ENCODE measurements around the gene HIGD1B. TPM values are rescaled to one million over a fixed set of nuclear protein-coding genes. Genes with fewer than 3 reads are reported as not detected.

HIGD1B gene
- total and polyA plus RNA-seq, 2 of the 13 experiments (the other 11 are each of a cell fraction or from before 2014, with no cell fraction given), result not detected

GRCh38 chr17:44831371-44831770 lies 16.3 kb upstream of the HIGD1B start:
- Histone ChIP-seq H3K79me2 (ENCODE audit: insufficient read depth, low read length) (no peaks in the 10 kb centered on the region), H3K4me1 (ENCODE audit: insufficient read depth, low read length) (peaks cover 31% of the 10 kb centered on the region), H3K9ac (ENCODE audit: insufficient read depth, low read depth, low read length) (no peak overlapping the region), H2AFZ (ENCODE audit: low read length) (no peak overlapping the region), H3K27me3 (ENCODE audit: control insufficient read depth in 1 of 2, insufficient read depth in 2 of 2, low read length in 2 of 2) (peaks cover 3 to 38% of the 10 kb centered on the region in 2 experiments), H3K27ac (ENCODE audit: extremely low read length, insufficient read depth, low read length) (no peak overlapping the region), H3K4me3 (replicated peaks in 1 of 3; ENCODE audit: insufficient read depth in 1 of 3, low read depth in 2 of 3, low read length in 3 of 3) (no peak overlapping the region), H3K4me2 (ENCODE audit: low read depth, low read length) (peak overlapping the region; percentile 84), H4K20me1 (ENCODE audit: insufficient read depth, low read length) (no peaks in the 10 kb centered on the region), H3K9me3 (ENCODE audit: low read length) (no peaks in the 10 kb centered on the region), H3K36me3 (replicated peaks in 1 of 2; ENCODE audit: control insufficient read depth in 1 of 2, insufficient read depth in 2 of 2, low read length in 2 of 2) (no peaks in the 10 kb centered on the region)
- BruUV-seq (replicated peaks), result no TSS peak
- FAIRE-seq (no peak), DNase-seq (ENCODE audit: low spot score) (no peak), ATAC-seq (no peak)
- WGBS (ENCODE audit: low lambda C conversion rate), result 56% methylated on average over 11 of the region's 12 CpGs
- POLR2A ChIA-PET, result no interaction called here
- in situ Hi-C loops (cut with HindIII; ENCODE audit: extremely low pct_ligation_motif_present, low pct_unique_long_range_greater_than_20kb) (no loop called here), intact Hi-C loops (cut with micrococcal nuclease; ENCODE audit: unreplicated experiment) (no loop called here)
- CTCF ChIA-PET (ENCODE audit: low intra/inter-chr PET ratio, low total read pairs), result interaction anchor here (1.1 kb wide), 1 partner anchor 52 kb away, joined by 4 read pairs; no protein-coding TSS in a partner anchor
- TF ChIP-seq ZSCAN31 (CRISPR knock-in tag; IDR thresholded peaks at IDR 0.05; ENCODE audit: low read depth) (no peak), MLLT10 (CRISPR knock-in tag; IDR thresholded peaks at IDR 0.05) (no peak), FOXP1 (IDR thresholded peaks at IDR 0.05) (no peak), FOXP1 (CRISPR knock-in tag; IDR thresholded peaks at IDR 0.05) (no peak), ZNF672 (CRISPR knock-in tag; IDR thresholded peaks at IDR 0.05) (no peak), RNF2 (conservative IDR thresholded peaks at IDR 0.05; ENCODE audit: low read depth) (no peak), DPF2 (CRISPR knock-in tag; IDR thresholded peaks at IDR 0.05; ENCODE audit: borderline replicate concordance, low read depth) (no peak)

GRCh38 chr17:44832805-44833204 lies 14.9 kb upstream of the HIGD1B start:
- Histone ChIP-seq H3K4me2 (ENCODE audit: low read depth, low read length) (no peak overlapping the region), H2AFZ (ENCODE audit: low read length) (no peak overlapping the region), H3K27me3 (ENCODE audit: control insufficient read depth in 1 of 2, insufficient read depth in 2 of 2, low read length in 2 of 2) (peaks cover 3 to 38% of the 10 kb centered on the region in 2 experiments), H3K9me3 (ENCODE audit: low read length) (no peaks in the 10 kb centered on the region), H3K79me2 (ENCODE audit: insufficient read depth, low read length) (no peaks in the 10 kb centered on the region), H3K4me3 (replicated peaks in 1 of 3; ENCODE audit: insufficient read depth in 1 of 3, low read depth in 2 of 3, low read length in 3 of 3) (no peak overlapping the region), H3K9ac (ENCODE audit: insufficient read depth, low read depth, low read length) (no peak overlapping the region), H4K20me1 (ENCODE audit: insufficient read depth, low read length) (no peaks in the 10 kb centered on the region), H3K27ac (ENCODE audit: extremely low read length, insufficient read depth, low read length) (no peak overlapping the region), H3K36me3 (replicated peaks in 1 of 2; ENCODE audit: control insufficient read depth in 1 of 2, insufficient read depth in 2 of 2, low read length in 2 of 2) (no peaks in the 10 kb centered on the region), H3K4me1 (ENCODE audit: insufficient read depth, low read length) (peaks cover 31% of the 10 kb centered on the region)
- ATAC-seq (no peak), DNase-seq (ENCODE audit: low spot score) (no peak), FAIRE-seq (no peak)
- WGBS (ENCODE audit: low lambda C conversion rate), result 62% methylated on average over 5 of the region's 5 CpGs
- ChIA-PET CTCF (ENCODE audit: low intra/inter-chr PET ratio, low total read pairs) (no interaction called here), POLR2A (no interaction called here)
- intact Hi-C loops (cut with micrococcal nuclease; ENCODE audit: unreplicated experiment) (no loop called here), in situ Hi-C loops (cut with HindIII; ENCODE audit: extremely low pct_ligation_motif_present, low pct_unique_long_range_greater_than_20kb) (no loop called here)
- BruUV-seq (replicated peaks), result no TSS peak
- TF ChIP-seq ZSCAN30 (CRISPR knock-in tag; IDR thresholded peaks at IDR 0.05), result no peak
- no peak for TF ChIP-seq GMEB2 (CRISPR knock-in tag; IDR thresholded peaks at IDR 0.05; ENCODE audit: low read depth)
- TF ChIP-seq E2F1 (CRISPR knock-in tag; IDR thresholded peaks at IDR 0.05), result no peak
- no peak for TF ChIP-seq NFKBIZ (CRISPR knock-in tag; IDR thresholded peaks at IDR 0.05)
- TF ChIP-seq TBL1XR1 (IDR thresholded peaks at IDR 0.05; ENCODE audit: borderline replicate concordance, low read length, partially characterized antibody), result no peak
- TF ChIP-seq ZNF724P (CRISPR knock-in tag; IDR thresholded peaks at IDR 0.05; ENCODE audit: borderline replicate concordance), result no peak
- TF ChIP-seq EZH2 (conservative IDR thresholded peaks at IDR 0.05; ENCODE audit: low read depth, low read length), result no peak
- TF ChIP-seq XBP1 (CRISPR knock-in tag; IDR thresholded peaks at IDR 0.05), result no peak

Data from HepG2 (cell line).